Suppressor macrophage (primary cell): ENCODE measurements around the gene FZR1.

Experiments used
- DNase-seq, 4 experiments: peaks; one replicate each; pipeline ENCODE4 v3.0.0-alpha.2; 2020 to 2022

Gene FZR1

GRCh38 chr19:3532154-3532786 lies 26.2 kb downstream of the FZR1 start:
- no peak for DNase-seq

GRCh38 chr19:3533033-3533432 lies 26.9 kb downstream of the FZR1 start:
- no peak for DNase-seq

GRCh38 chr19:3533563-3534216 lies 27.6 kb downstream of the FZR1 start:
- DNase-seq = no peak

GRCh38 chr19:3534375-3535234 lies 28.5 kb downstream of the FZR1 start:
- DNase-seq = peak in 1 of 4 experiments; percentile 26

GRCh38 chr19:3535235-3535535 lies 29.1 kb downstream of the FZR1 start:
- peak in 1 of 4 experiments; percentile 31 for DNase-seq

- DNase-seq = peak in 1 of 4 experiments; percentile 37
Measured at GRCh38 chr19:3535563-3535965, 29.5 kb downstream of the FZR1 start.

GRCh38 chr19:3535981-3536380 lies 29.9 kb downstream of the FZR1 start:
- no peak for DNase-seq

GRCh38 chr19:3536429-3537100 lies 30.5 kb downstream of the FZR1 start:
- peak in 3 of 4 experiments; percentile 60 to 71 (median 62) for DNase-seq

GRCh38 chr19:3537101-3537437 lies 31.0 kb downstream of the FZR1 start:
- DNase-seq = peak in 1 of 4 experiments; percentile 26

- peak in 3 of 4 experiments; percentile 40 to 47 (median 44) for DNase-seq
Measured at GRCh38 chr19:3537438-3538240, 31.5 kb downstream of the FZR1 start.

GRCh38 chr19:3538258-3538929 lies 32.3 kb downstream of the FZR1 start:
- peak in 1 of 4 experiments; percentile 11 for DNase-seq

GRCh38 chr19:3538965-3539755 lies 33.0 kb downstream of the FZR1 start, which contains the start of gene TEKTIP1:
Gene TEKTIP1 (plus strand): TSS chr19:3539174. CDS start chr19:3539178, 4 bp downstream.
- DNase-seq = peak in 2 of 4 experiments; percentile 34 to 48

GRCh38 chr19:3539756-3540118 lies 33.6 kb downstream of the FZR1 start:
- no peak for DNase-seq

- DNase-seq = no peak
Measured at GRCh38 chr19:3543150-3544057, 37.3 kb downstream of the FZR1 start.

- DNase-seq = no peak
Measured at GRCh38 chr19:3544058-3544376, 37.9 kb downstream of the FZR1 start.

GRCh38 chr19:3544742-3545668 lies 38.9 kb downstream of the FZR1 start:
- DNase-seq = peak; percentile 77 to 89 (median 84)

GRCh38 chr19:3545669-3546034 lies 39.5 kb downstream of the FZR1 start:
- DNase-seq = no peak

- DNase-seq = no peak
Measured at GRCh38 chr19:3546119-3546518, 40.0 kb downstream of the FZR1 start.

GRCh38 chr19:3547301-3547731 lies 41.2 kb downstream of the FZR1 start:
- peak in 3 of 4 experiments; percentile 41 to 69 (median 55) for DNase-seq
